Measurements from ENCODE around the gene KRTAP1-5. TPM values are rescaled to one million over a fixed set of nuclear protein-coding genes. Genes with fewer than 3 reads are reported as not detected.
"Not testable (repeated sequence)": the region's sequence is repeated elsewhere in the genome, so short reads cannot be mapped to it uniquely, and the experiment has no call there.

Gene KRTAP1-5
- total RNA-seq, 1 donor = not detected

- Histone ChIP-seq H3K27me3 (ENCODE audit: insufficient read depth, low read length) (peaks cover 30% of the 10 kb centered on the region), H3K4me1 (ENCODE audit: insufficient read depth, low read length) (no peaks in the 10 kb centered on the region), H3K4me3 (ENCODE audit: low read length) (no peak overlapping the region), H3K9me3 (ENCODE audit: low read depth, low read length) (no peaks in the 10 kb centered on the region)
Measured at GRCh38 chr17:41058741-41059140, 31.7 kb upstream of the KRTAP1-5 start.

DNA sequence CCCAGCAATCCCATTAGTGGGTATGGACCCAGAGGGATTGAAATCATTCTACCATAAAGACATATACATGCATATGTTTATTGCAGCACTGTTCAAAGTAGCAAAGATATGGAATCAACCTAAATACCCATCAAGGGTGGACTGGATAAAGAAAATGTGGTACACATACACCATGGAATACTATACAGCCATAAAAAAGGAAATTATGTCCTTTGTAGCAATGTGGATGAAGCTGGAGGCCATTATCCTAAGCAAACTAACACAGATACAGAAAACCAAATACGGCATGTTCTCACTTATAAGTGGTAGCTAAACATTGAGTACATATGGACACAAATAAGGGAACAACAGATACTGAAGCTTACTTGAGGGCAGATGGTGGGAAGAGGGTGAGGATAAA lies 30.5 kb upstream of the KRTAP1-5 start:
- Histone ChIP-seq H3K4me1 (ENCODE audit: insufficient read depth, low read length) (no peaks in the 10 kb centered on the region), H3K4me3 (ENCODE audit: low read length) (no peak overlapping the region), H3K27me3 (ENCODE audit: insufficient read depth, low read length) (peaks cover 26% of the 10 kb centered on the region), H3K9me3 (ENCODE audit: low read depth, low read length) (no peaks in the 10 kb centered on the region)

GRCh38 chr17:41055130-41055529 lies 28.1 kb upstream of the KRTAP1-5 start, which contains the start of gene KRTAP2-2:
Gene KRTAP2-2 (minus strand): TSS chr17:41055230. CDS start chr17:41055211, 19 bp downstream.
- H3K9me3 ChIP-seq (ENCODE audit: low read depth, low read length); H3K27me3 ChIP-seq (ENCODE audit: insufficient read depth, low read length); H3K4me1 ChIP-seq (ENCODE audit: insufficient read depth, low read length); H3K4me3 ChIP-seq (ENCODE audit: low read length): not testable (repeated sequence)

GRCh38 chr17:41054556-41054955 lies 27.5 kb upstream of the KRTAP1-5 start:
- not testable (repeated sequence) for H3K4me1 ChIP-seq (ENCODE audit: insufficient read depth, low read length); H3K4me3 ChIP-seq (ENCODE audit: low read length); H3K9me3 ChIP-seq (ENCODE audit: low read depth, low read length); H3K27me3 ChIP-seq (ENCODE audit: insufficient read depth, low read length)

DNA sequence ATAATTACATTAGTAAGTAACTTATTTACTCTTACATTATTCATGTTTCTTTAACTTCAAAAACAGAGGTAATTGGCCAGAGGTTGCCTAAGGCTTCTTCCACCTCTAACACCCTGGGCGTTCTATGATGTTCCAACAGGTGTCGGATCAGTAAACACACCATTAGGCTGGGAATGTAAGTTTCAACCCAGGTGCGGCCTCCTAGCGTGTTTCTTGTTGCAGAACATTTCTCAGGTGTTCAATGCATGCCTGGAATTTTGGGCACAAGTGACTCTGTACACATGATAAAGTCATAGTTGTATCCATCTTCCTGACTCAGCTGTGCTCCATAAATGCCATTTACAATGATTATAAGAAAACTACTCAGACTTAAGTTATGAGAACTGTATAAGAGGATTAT lies 27.0 kb upstream of the KRTAP1-5 start:
- Histone ChIP-seq H3K9me3 (ENCODE audit: low read depth, low read length) (no peaks in the 10 kb centered on the region), H3K4me3 (ENCODE audit: low read length) (no peak overlapping the region), H3K27me3 (ENCODE audit: insufficient read depth, low read length) (peaks cover 8% of the 10 kb centered on the region), H3K4me1 (ENCODE audit: insufficient read depth, low read length) (no peaks in the 10 kb centered on the region)

GRCh38 chr17:41052566-41052965 lies 25.6 kb upstream of the KRTAP1-5 start:
- Histone ChIP-seq H3K27me3 (ENCODE audit: insufficient read depth, low read length) (no peaks in the 10 kb centered on the region), H3K4me1 (ENCODE audit: insufficient read depth, low read length) (no peaks in the 10 kb centered on the region), H3K4me3 (ENCODE audit: low read length) (no peak overlapping the region), H3K9me3 (ENCODE audit: low read depth, low read length) (no peaks in the 10 kb centered on the region)

DNA sequence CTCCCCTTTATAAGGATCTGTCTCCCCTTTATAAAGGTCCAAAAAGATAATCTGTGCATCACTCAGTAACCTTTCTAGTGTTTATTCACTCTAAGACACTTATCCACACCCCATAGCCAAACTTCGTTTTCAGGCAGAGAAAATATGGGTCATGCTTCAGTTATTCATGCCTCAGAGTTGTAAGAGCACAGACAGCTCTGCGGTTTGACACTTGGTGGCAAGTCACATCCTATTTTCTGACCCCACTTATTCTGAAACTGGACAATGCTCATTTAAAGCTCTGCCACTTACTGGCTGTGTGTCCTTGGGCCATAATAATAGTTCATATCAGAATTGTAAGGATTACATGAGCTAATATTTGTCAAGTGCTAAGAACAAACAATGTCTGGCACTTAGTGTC lies 22.1 kb upstream of the KRTAP1-5 start:
- no peaks in the 10 kb centered on the region for H3K4me1 ChIP-seq (ENCODE audit: insufficient read depth, low read length)
- H3K9me3 ChIP-seq (ENCODE audit: low read depth, low read length) = no peaks in the 10 kb centered on the region
- no peak overlapping the region for H3K4me3 ChIP-seq (ENCODE audit: low read length)
- H3K27me3 ChIP-seq (ENCODE audit: insufficient read depth, low read length) = no peaks in the 10 kb centered on the region

DNA sequence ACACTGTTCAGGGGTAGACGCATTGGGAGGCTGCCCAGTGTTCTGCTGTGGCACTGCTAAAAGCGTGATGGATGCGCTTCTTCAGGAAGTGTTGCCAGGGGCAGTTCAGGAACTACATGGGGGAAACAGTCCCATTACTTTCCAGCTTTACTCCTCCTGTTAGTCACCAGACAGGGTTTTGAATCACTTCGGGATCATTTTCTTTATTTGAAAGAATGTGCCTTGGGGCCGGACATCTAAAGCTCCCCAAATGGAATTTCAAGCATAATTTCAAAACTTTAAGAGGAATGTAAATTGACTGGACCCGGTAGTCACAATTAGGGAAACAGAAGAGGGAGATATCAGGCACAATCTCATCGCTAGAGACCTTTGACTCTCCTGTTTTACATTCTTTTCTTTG lies 21.4 kb upstream of the KRTAP1-5 start:
- peaks cover 5% of the 10 kb centered on the region for H3K27me3 ChIP-seq (ENCODE audit: insufficient read depth, low read length)
- no peaks in the 10 kb centered on the region for H3K9me3 ChIP-seq (ENCODE audit: low read depth, low read length)
- H3K4me3 ChIP-seq (ENCODE audit: low read length) = no peak overlapping the region
- H3K4me1 ChIP-seq (ENCODE audit: insufficient read depth, low read length) = no peaks in the 10 kb centered on the region

- not testable (repeated sequence) for H3K4me1 ChIP-seq (ENCODE audit: insufficient read depth, low read length); H3K4me3 ChIP-seq (ENCODE audit: low read length); H3K9me3 ChIP-seq (ENCODE audit: low read depth, low read length)
- H3K27me3 ChIP-seq (ENCODE audit: insufficient read depth, low read length) = peaks cover 10% of the 10 kb centered on the region
Measured at GRCh38 chr17:41046735-41047465, 19.9 kb upstream of the KRTAP1-5 start, which contains the start of gene KRTAP2-1. Gene KRTAP2-1 (minus strand): TSS chr17:41047316. CDS start chr17:41047267, 49 bp downstream.

DNA sequence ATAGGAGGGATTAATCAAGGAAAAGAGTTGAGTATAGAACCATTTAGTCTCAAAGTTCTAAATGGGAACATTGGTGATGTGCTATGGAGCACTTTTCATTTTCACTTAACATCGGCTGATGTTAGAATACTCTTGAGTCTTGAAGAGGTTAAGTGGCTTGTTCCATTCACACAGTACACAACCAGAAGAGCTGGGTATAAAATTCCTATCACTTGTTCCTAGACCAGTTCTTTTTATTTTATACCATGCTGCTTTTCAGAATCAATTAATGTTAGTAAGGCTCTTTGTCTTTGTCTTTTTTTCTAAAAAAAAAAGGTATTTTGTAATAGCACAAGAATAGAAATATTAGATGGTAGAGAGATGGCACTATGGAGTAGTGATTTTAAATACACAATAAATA lies 15.9 kb upstream of the KRTAP1-5 start:
- Histone ChIP-seq H3K9me3 (ENCODE audit: low read depth, low read length) (peaks cover 6% of the 10 kb centered on the region), H3K27me3 (ENCODE audit: insufficient read depth, low read length) (peaks cover 10% of the 10 kb centered on the region), H3K4me3 (ENCODE audit: low read length) (no peak overlapping the region), H3K4me1 (ENCODE audit: insufficient read depth, low read length) (no peaks in the 10 kb centered on the region)

DNA sequence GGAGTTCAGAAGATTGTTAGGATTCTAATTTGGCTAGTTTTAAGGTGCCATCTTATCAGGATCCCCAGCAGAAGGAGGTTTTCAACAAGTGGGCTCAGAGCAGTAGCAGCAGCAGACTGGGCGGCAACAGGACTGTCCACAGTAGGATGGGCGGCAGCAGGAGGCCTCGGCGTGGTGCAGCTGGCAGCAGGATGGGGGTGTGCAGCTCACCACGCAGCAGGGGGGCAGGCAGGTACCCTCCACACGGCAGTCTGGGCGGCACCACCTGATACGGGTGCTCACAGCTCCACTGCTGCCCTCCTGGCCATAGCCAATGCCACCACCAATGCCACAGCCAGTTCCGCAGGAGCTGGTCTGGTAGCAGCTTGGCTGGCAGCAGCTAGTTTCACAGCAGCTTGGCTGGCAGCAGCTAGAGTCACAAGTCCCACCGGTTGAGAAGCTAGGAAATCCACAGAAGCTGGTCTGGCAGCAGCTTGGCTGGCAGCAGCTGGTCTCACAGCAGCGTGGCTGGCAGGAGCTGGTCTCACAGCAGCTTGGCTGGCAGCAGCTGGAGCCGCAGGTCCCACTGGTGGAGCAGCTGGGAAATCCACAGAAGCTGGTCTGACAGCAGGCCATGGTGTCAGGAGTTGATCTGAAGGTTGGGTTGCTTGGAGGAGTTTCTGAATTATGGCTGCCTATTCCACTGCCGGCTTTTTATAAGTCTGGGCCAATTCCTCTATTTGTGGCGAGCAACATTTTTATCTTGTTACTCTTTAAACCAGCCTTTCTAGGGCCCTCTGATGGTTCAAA lies 14.0 kb upstream of the KRTAP1-5 start, which contains the start of gene KRTAP1-1:
Gene KRTAP1-1 (minus strand): TSS at position 668 of the 789 bp plus-strand sequence. CDS start 53 bp downstream, at position 615.
- H3K4me3 ChIP-seq (ENCODE audit: low read length); H3K4me1 ChIP-seq (ENCODE audit: insufficient read depth, low read length); H3K9me3 ChIP-seq (ENCODE audit: low read depth, low read length): not testable (repeated sequence)
- peaks cover 10% of the 10 kb centered on the region for H3K27me3 ChIP-seq (ENCODE audit: insufficient read depth, low read length)

GRCh38 chr17:41037853-41038350 lies 10.9 kb upstream of the KRTAP1-5 start:
- Histone ChIP-seq H3K27me3 (ENCODE audit: insufficient read depth, low read length) (peaks cover 5% of the 10 kb centered on the region), H3K9me3 (ENCODE audit: low read depth, low read length) (peaks cover 5% of the 10 kb centered on the region), H3K4me3 (ENCODE audit: low read length) (no peak overlapping the region), H3K4me1 (ENCODE audit: insufficient read depth, low read length) (no peaks in the 10 kb centered on the region)

DNA sequence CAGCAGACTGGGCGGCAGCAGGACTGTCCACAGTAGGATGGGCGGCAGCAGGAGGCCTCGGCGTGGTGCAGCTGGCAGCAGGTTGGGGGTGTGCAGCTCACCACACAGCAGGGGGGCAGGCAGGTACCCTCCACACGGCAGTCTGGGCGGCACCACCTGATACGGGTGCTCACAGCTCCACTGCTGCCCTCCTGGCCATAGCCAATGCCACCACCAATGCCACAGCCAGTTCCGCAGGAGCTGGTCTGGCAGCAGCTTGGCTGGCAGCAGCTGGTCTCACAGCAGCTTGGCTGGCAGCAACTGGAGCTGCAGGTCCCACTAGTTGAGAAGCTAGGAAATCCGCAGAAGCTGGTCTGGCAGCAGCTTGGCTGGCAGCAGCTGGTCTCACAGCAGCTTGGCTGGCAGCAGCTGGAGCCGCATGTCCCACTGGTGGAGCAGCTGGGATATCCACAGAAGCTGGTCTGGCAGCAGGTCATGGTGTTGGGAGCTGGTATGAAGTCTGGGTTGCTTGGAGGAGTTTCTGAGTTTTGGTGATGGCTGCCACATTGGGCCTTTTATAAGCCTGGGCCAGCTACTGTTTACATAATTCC lies 7.4 kb upstream of the KRTAP1-5 start, which contains the start of gene KRTAP1-3:
Gene KRTAP1-3 (minus strand): TSS at position 529 of the 590 bp plus-strand sequence. CDS start 53 bp downstream, at position 476.
- not testable (repeated sequence) for H3K27me3 ChIP-seq (ENCODE audit: insufficient read depth, low read length); H3K4me1 ChIP-seq (ENCODE audit: insufficient read depth, low read length); H3K9me3 ChIP-seq (ENCODE audit: low read depth, low read length); H3K4me3 ChIP-seq (ENCODE audit: low read length)

GRCh38 chr17:41029633-41030245 lies 2.7 kb upstream of the KRTAP1-5 start, which contains the start of gene KRTAP1-4:
Gene KRTAP1-4 (minus strand): TSS chr17:41030195. CDS start chr17:41030078, 117 bp downstream.
- H3K27me3 ChIP-seq (ENCODE audit: insufficient read depth, low read length) = peaks cover 4% of the 10 kb centered on the region
- H3K4me3 ChIP-seq (ENCODE audit: low read length) = no peak within 1 kb of the TSS
- no peaks in the 10 kb centered on the region for H3K9me3 ChIP-seq (ENCODE audit: low read depth, low read length)
- H3K4me1 ChIP-seq (ENCODE audit: insufficient read depth, low read length) = no peaks in the 10 kb centered on the region
